PC-3 (cell line): ENCODE measurements around the gene SLMAP.

Source experiments
- CTCF ChIP-seq: fragments of 300-600 bp; sonication (generic); conservative IDR thresholded peaks from 2 replicates; pipeline ENCODE4 v1.5.1; 2017; ENCODE audit warnings: antibody characterized with exemption, low read depth, mild to moderate bottlenecking, low read length
- EZH2 ChIP-seq: fragments of 300-600 bp; sonication (generic); IDR thresholded peaks from one replicate; pipeline ENCODE4 v1.6.1; 2017; ENCODE audit warnings: antibody characterized with exemption, mild to moderate bottlenecking, low read length; ENCODE audit not compliant: unreplicated experiment
- EZH2phosphoT487 ChIP-seq: fragments of 300-600 bp; sonication (generic); IDR thresholded peaks from 2 replicates; pipeline ENCODE4 v1.6.1; 2018; ENCODE audit warnings: mild to moderate bottlenecking, antibody characterized with exemption, low read length, borderline replicate concordance

DNA sequence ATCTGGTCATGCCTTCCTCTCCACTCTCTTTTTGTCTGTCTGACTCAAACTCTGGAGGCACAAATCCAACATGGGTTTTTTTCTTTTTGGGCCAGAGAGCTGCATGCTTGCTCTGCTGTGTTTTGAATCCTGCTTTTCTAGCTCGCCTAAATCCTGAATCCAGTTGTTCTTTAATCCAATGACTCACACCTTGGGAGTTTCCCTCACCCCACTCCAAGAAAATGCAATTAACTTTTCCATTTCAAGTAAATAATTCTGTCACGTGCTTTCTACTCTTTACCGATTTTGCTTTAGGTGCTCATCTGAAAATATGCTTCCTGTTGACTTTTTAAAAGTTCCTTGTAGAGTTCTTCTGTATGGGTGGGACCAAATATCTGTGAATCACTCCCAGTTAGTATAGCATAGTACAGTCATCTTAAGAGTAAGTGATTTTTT, 47.6 kb downstream of the SLMAP start:
- TF ChIP-seq CTCF (no peak), EZH2 (no peak), EZH2phosphoT487 (no peak)
